ENCODE measurements around the gene ZDHHC1. TPM values are rescaled to one million over a fixed set of nuclear protein-coding genes. Genes with fewer than 3 reads are reported as not detected.

ZDHHC1 gene
- total and polyA plus RNA-seq, 2 of the 13 experiments (the other 11 are each of a cell fraction or from before 2014, with no cell fraction given), result 0.51 to 1.1 TPM

- in situ Hi-C loops (cut with HindIII; ENCODE audit: extremely low pct_ligation_motif_present, low pct_unique_long_range_greater_than_20kb), result no loop called here
- peaks cover 0 to 20% of the 10 kb centered on the region in 2 experiments; a peak in 3 of 5 replicates for H3K27me3 ChIP-seq (ENCODE audit: control insufficient read depth in 1 of 2, insufficient read depth in 2 of 2, low read length in 2 of 2)
- no peaks in the 10 kb centered on the region for H3K79me2 ChIP-seq (ENCODE audit: insufficient read depth, low read length)
- H3K9me3 ChIP-seq (ENCODE audit: low read length), result no peaks in the 10 kb centered on the region
- no peaks in the 10 kb centered on the region for H3K36me3 ChIP-seq (replicated peaks in 1 of 2; ENCODE audit: control insufficient read depth in 1 of 2, insufficient read depth in 2 of 2, low read length in 2 of 2)
- no peak for ATAC-seq
- no peak for DNase-seq (ENCODE audit: low spot score)
- FAIRE-seq, result no peak
- H3K4me1 ChIP-seq (ENCODE audit: insufficient read depth, low read length), result peaks cover 8% of the 10 kb centered on the region
- intact Hi-C loops (cut with micrococcal nuclease; ENCODE audit: unreplicated experiment), result no loop called here
- no peak overlapping the region for H3K9ac ChIP-seq (ENCODE audit: insufficient read depth, low read depth, low read length)
- WGBS (ENCODE audit: low lambda C conversion rate), result 0% methylated on average over 1 of the region's 1 CpG
- ChIA-PET POLR2A (no interaction called here), CTCF (ENCODE audit: low intra/inter-chr PET ratio, low total read pairs) (no interaction called here)
- BruUV-seq (replicated peaks), result no TSS peak
- no peak overlapping the region for H3K27ac ChIP-seq (ENCODE audit: extremely low read length, insufficient read depth, low read length)
- no peak overlapping the region for H3K4me3 ChIP-seq (replicated peaks in 1 of 3; ENCODE audit: insufficient read depth in 1 of 3, low read depth in 2 of 3, low read length in 3 of 3)
- no peak overlapping the region for H2AFZ ChIP-seq (ENCODE audit: low read length)
- TF ChIP-seq CEBPB (IDR thresholded peaks at IDR 0.05; ENCODE audit: borderline replicate concordance, low read depth, low read length), result no peak
- no peak for TF ChIP-seq ZFX (CRISPR knock-in tag; IDR thresholded peaks at IDR 0.05; ENCODE audit: low read depth)
- TF ChIP-seq ZNF816 (CRISPR knock-in tag; IDR thresholded peaks at IDR 0.05; ENCODE audit: borderline replicate concordance), result no peak
- no peak for TF ChIP-seq E2F5 (CRISPR knock-in tag; conservative IDR thresholded peaks at IDR 0.05)
- TF ChIP-seq ZNF574 (CRISPR knock-in tag; IDR thresholded peaks at IDR 0.05), result no peak
- no peak for TF ChIP-seq SRSF9 (IDR thresholded peaks at IDR 0.05; ENCODE audit: borderline replicate concordance, insufficient read depth, low read depth, low read length, poor library complexity, severe bottlenecking)
- no peak for TF ChIP-seq PITX1 (CRISPR knock-in tag; IDR thresholded peaks at IDR 0.05)
- TF ChIP-seq SNRNP70 (IDR thresholded peaks at IDR 0.05; ENCODE audit: low read depth, low read length), result no peak
- no peak for TF ChIP-seq HMGXB3 (CRISPR knock-in tag; IDR thresholded peaks at IDR 0.05; ENCODE audit: borderline replicate concordance)
- TF ChIP-seq ATF1 (CRISPR knock-in tag; IDR thresholded peaks at IDR 0.05), result no peak
- no peak for TF ChIP-seq MXD4 (CRISPR knock-in tag; IDR thresholded peaks at IDR 0.05)
- no peak for TF ChIP-seq BCL6 (CRISPR knock-in tag; IDR thresholded peaks at IDR 0.05)
- TF ChIP-seq IKZF1 (IDR thresholded peaks at IDR 0.05), result no peak
- no peak for TF ChIP-seq ZNF557 (CRISPR knock-in tag; IDR thresholded peaks at IDR 0.05)
- TF ChIP-seq HDAC2 (CRISPR knock-in tag; IDR thresholded peaks at IDR 0.05), result no peak
- TF ChIP-seq HIVEP1 (CRISPR knock-in tag; IDR thresholded peaks at IDR 0.05), result no peak
- no peak overlapping the region for H3K4me2 ChIP-seq (ENCODE audit: low read depth, low read length)
- no peaks in the 10 kb centered on the region for H4K20me1 ChIP-seq (ENCODE audit: insufficient read depth, low read length)
Observed at GRCh38 chr16:67378642-67379041, 37.6 kb downstream of the ZDHHC1 start.

All from HepG2 (cell line).